SK-N-SH (cell line): ENCODE measurements around the gene TMEM127. TPM values are rescaled to one million over a fixed set of nuclear protein-coding genes. Genes with fewer than 3 reads are reported as not detected.

ENCODE experiments used
- CTCF ChIA-PET: fragments of 300-600, 350-600 bp; formaldehyde crosslinking; extraction: SDS; loops from one replicate; lab custom pipeline; 2021; lab: Yijun Ruan, JAX
- POLR2A ChIA-PET: fragments of 350-600 bp; sonication (Branson Sonifier 250); formaldehyde crosslinking; extraction: SDS; loops from one replicate; lab custom pipeline; 2020; ENCODE audit warnings: antibody characterized with exemption, inconsistent platforms; lab: Yijun Ruan, JAX
- DNase-seq: peaks from one replicate; pipeline ENCODE4 v3.0.0; 2012
- H2AFZ ChIP-seq: fragments of 200-600 bp; sonication (generic); 2 replicates; pipeline ENCODE4 v1.8.1; 2016; ENCODE audit warnings: antibody characterized with exemption, mild to moderate bottlenecking, low read depth
- H3F3A ChIP-seq: fragments of 200-600 bp; sonication (generic); replicated peaks from 2 replicates; pipeline ENCODE3; 2016; ENCODE audit warnings: antibody characterized with exemption, mild to moderate bottlenecking; ENCODE audit not compliant: insufficient read depth
- H3K27ac ChIP-seq, 2 experiments: fragments of 200-500 bp in 1 of 2; fragments of 200-600 bp in 1 of 2; sonication (Bioruptor generic) in 1 of 2; sonication (generic), shearing (Covaris generic) in 1 of 2; 2 replicates each; pipeline versions ENCODE4 v1.5.1 to v1.6.1; 2014 to 2016; ENCODE audit warnings: low read depth in 2 of 2, inconsistent platforms in 1 of 2, low read length in 1 of 2, mild to moderate bottlenecking in 1 of 2, mixed read lengths in 1 of 2
- H3K27me3 ChIP-seq: fragments of 200-600 bp; sonication (generic), shearing (Covaris generic); 2 replicates; pipeline ENCODE4 v1.6.1; 2016; ENCODE audit warnings: mixed run types; ENCODE audit not compliant: insufficient read depth
- H3K36me3 ChIP-seq, 2 experiments: fragments of 200-500 bp in 1 of 2; fragments of 200-600 bp in 1 of 2; sonication (Bioruptor generic) in 1 of 2; sonication (generic) in 1 of 2; replicated peaks in 1 of 2; 2 replicates each; pipeline versions ENCODE3 to v1.5.1; 2014 to 2016; ENCODE audit warnings: low read length in 1 of 2, mild to moderate bottlenecking in 1 of 2; ENCODE audit not compliant: insufficient read depth in 2 of 2, control insufficient read depth in 1 of 2
- H3K4me1 ChIP-seq, 2 experiments: fragments of 200-500 bp in 1 of 2; fragments of 200-600 bp in 1 of 2; sonication (Bioruptor generic) in 1 of 2; sonication (generic), shearing (Covaris generic) in 1 of 2; 2 replicates each; pipeline versions ENCODE4 v1.5.1 to v1.6.1; 2014 to 2016; ENCODE audit warnings: low read depth in 1 of 2, low read length in 1 of 2, mixed run types in 1 of 2; ENCODE audit not compliant: insufficient read depth in 2 of 2, control insufficient read depth in 1 of 2
- H3K4me2 ChIP-seq: fragments of 200-600 bp; sonication (generic), shearing (Covaris generic); 2 replicates; pipeline ENCODE4 v1.6.1; 2017; ENCODE audit warnings: mixed run types
- H3K4me3 ChIP-seq, 2 experiments: fragments of 200-500 bp in 1 of 2; fragments of 200-600 bp in 1 of 2; sonication (Bioruptor generic) in 1 of 2; sonication (generic), shearing (Covaris generic) in 1 of 2; 2 replicates each; pipeline versions ENCODE4 v1.5.1 to v1.8.1; 2014 to 2016; ENCODE audit warnings: low read depth in 2 of 2, inconsistent platforms in 1 of 2, low read length in 1 of 2, mild to moderate bottlenecking in 1 of 2, mixed read lengths in 1 of 2, moderate library complexity in 1 of 2
- H3K79me2 ChIP-seq: fragments of 200-600 bp; sonication (generic); 2 replicates; pipeline ENCODE4 v1.8.1; 2017; ENCODE audit warnings: mild to moderate bottlenecking; ENCODE audit not compliant: insufficient read depth
- H3K9ac ChIP-seq: fragments of 200-600 bp; sonication (generic); 2 replicates; pipeline ENCODE4 v1.6.1; 2017; ENCODE audit warnings: mixed run types
- H3K9me2 ChIP-seq: fragments of 200-600 bp; sonication (generic); 2 replicates; pipeline ENCODE4 v1.6.1; 2017; ENCODE audit warnings: mixed run types
- H3K9me3 ChIP-seq: fragments of 200-600 bp; sonication (generic); 2 replicates; pipeline ENCODE4 v1.6.1; 2017; ENCODE audit warnings: mixed run types, mild to moderate bottlenecking, moderate library complexity
- H4K20me1 ChIP-seq: fragments of 200-600 bp; sonication (generic); 2 replicates; pipeline ENCODE4 v1.6.1; 2017; ENCODE audit warnings: mild to moderate bottlenecking, mixed run types; ENCODE audit not compliant: insufficient read depth
- CHD2 ChIP-seq: fragments of 150-350 bp; IDR thresholded peaks from 2 replicates; pipeline ENCODE4 v1.6.1; 2018; ENCODE audit warnings: low read length; ENCODE audit not compliant: partially characterized antibody
- ELF1 ChIP-seq: IDR thresholded peaks from 2 replicates; pipeline ENCODE4 v1.4.0; 2012
- FOSL2 ChIP-seq: IDR thresholded peaks from 2 replicates; pipeline ENCODE4 v1.4.0; 2012; ENCODE audit warnings: low read depth, mild to moderate bottlenecking, moderate library complexity, borderline replicate concordance
- FOXJ3 ChIP-seq: sonication (generic); formaldehyde crosslinking; IDR thresholded peaks from 2 replicates; pipeline ENCODE4 v1.5.1; 2020; ENCODE audit warnings: mild to moderate bottlenecking, missing genetic modification reagents
- GABPA ChIP-seq: IDR thresholded peaks from 2 replicates; pipeline ENCODE4 v1.4.0; 2012; ENCODE audit warnings: low read depth, mild to moderate bottlenecking
- IRF3 ChIP-seq: fragments of 150-350 bp; IDR thresholded peaks from 2 replicates; pipeline ENCODE4 v1.6.1; 2016; ENCODE audit warnings: mild to moderate bottlenecking, low read depth, low read length
- JUND ChIP-seq: IDR thresholded peaks from 2 replicates; pipeline ENCODE4 v1.4.0; 2012
- MXI1 ChIP-seq: IDR thresholded peaks from 2 replicates; pipeline ENCODE4 v1.6.1; 2012; ENCODE audit warnings: mild to moderate bottlenecking, low read depth, low read length, improper control_type of control experiment
- NFIC ChIP-seq: IDR thresholded peaks from 2 replicates; pipeline ENCODE4 v1.4.0; 2012; ENCODE audit warnings: borderline replicate concordance
- NRF1 ChIP-seq: IDR thresholded peaks from 2 replicates; pipeline ENCODE4 v1.6.1; 2012; ENCODE audit warnings: low read depth, mild to moderate bottlenecking, low read length
- PBX3 ChIP-seq: IDR thresholded peaks from 2 replicates; pipeline ENCODE4; 2012
- POLR2AphosphoS5 ChIP-seq: IDR thresholded peaks from 2 replicates; pipeline ENCODE4 v1.6.1; 2012; ENCODE audit warnings: low read depth, low read length
- RAD21 ChIP-seq: IDR thresholded peaks from 2 replicates; pipeline ENCODE4 v1.6.1; 2012; ENCODE audit warnings: mild to moderate bottlenecking, low read length
- RCOR1 ChIP-seq: fragments of 150-350 bp; IDR thresholded peaks from 2 replicates; pipeline ENCODE4 v1.6.1; 2017; ENCODE audit warnings: antibody characterized with exemption, low read length
- SMC3 ChIP-seq: IDR thresholded peaks from 2 replicates; pipeline ENCODE4 v1.6.1; 2012; ENCODE audit warnings: low read depth, low read length, improper control_type of control experiment
- TAF1 ChIP-seq: IDR thresholded peaks from 2 replicates; pipeline ENCODE4 v1.6.1; 2012; ENCODE audit warnings: low read depth, mild to moderate bottlenecking, low read length, moderate library complexity, borderline replicate concordance
- TCF12 ChIP-seq: IDR thresholded peaks from 2 replicates; pipeline ENCODE4 v1.4.0; 2012
- USF1 ChIP-seq: IDR thresholded peaks from 2 replicates; pipeline ENCODE4 v1.4.0; 2012; ENCODE audit warnings: low read depth, borderline replicate concordance
- USF2 ChIP-seq: fragments of 150-350 bp; IDR thresholded peaks from 2 replicates; pipeline ENCODE4 v1.6.1; 2017; ENCODE audit warnings: antibody characterized with exemption, low read length, low read depth, borderline replicate concordance
- ZBTB33 ChIP-seq: IDR thresholded peaks from 2 replicates; pipeline ENCODE4 v1.4.0; 2012; ENCODE audit warnings: low read depth, borderline replicate concordance
- WGBS: methylation state at CpG from one replicate; pipeline ENCODE4 v1.1.6; 2017; ENCODE audit warnings: low lambda C conversion rate; 5-methylcytosine and 5-hydroxymethylcytosine counted together
- polyA plus RNA-seq, 3 experiments: library from polyadenylated mRNA; depleted of rRNA; stranded (reverse); fragments of >200 nt; gene quantifications; 2 replicates each; pipeline ENCODE4 v1.2.3, GENCODE V29; 2012

Gene TMEM127
- polyA plus RNA-seq, 1 of the 3 experiments (the other 2 are of a cell fraction) = 40.9 TPM

GRCh38 chr2:96201338-96201737, 64.5 kb downstream of the TMEM127 start (continued):
- no peak for TF ChIP-seq NRF1
- no peak for TF ChIP-seq RAD21
- no peak for TF ChIP-seq FOSL2
- no peak for TF ChIP-seq POLR2AphosphoS5

GRCh38 chr2:96198921-96199320, 66.9 kb downstream of the TMEM127 start:
- CTCF ChIA-PET = interaction anchor here (0.8 to 1.0 kb wide), 3 partner anchors 25 to 82 kb away, joined by 3 to 4 read pairs (median 3); partner anchors contain the start of gene ASTL
- 92% methylated on average over 2 of the region's 2 CpGs for WGBS
- H3K36me3 ChIP-seq = peaks cover 11 to 12% of the 10 kb centered on the region in 2 experiments
- no peak overlapping the region for H3K4me3 ChIP-seq
- no peak overlapping the region for H2AFZ ChIP-seq
- peaks cover 68% of the 10 kb centered on the region for H4K20me1 ChIP-seq
- no peaks in the 10 kb centered on the region; a peak in 1 of 4 replicates for H3K4me1 ChIP-seq
- TF ChIP-seq RCOR1 (no peak), SMC3 (no peak), ZBTB33 (no peak), MXI1 (no peak), PBX3 (no peak), FOXJ3 (CRISPR knock-in tag) (no peak), IRF3 (no peak), TCF12 (no peak), TAF1 (no peak), NRF1 (no peak), JUND (no peak), USF2 (no peak), GABPA (no peak), USF1 (no peak), POLR2AphosphoS5 (no peak), NFIC (no peak), CHD2 (no peak), ELF1 (no peak)
- H3K79me2 ChIP-seq = peaks cover 98% of the 10 kb centered on the region
- H3K9ac ChIP-seq = no peak overlapping the region
- no peak overlapping the region for H3K27ac ChIP-seq
- H3K9me3 ChIP-seq = no peaks in the 10 kb centered on the region
- H3F3A ChIP-seq = peaks cover 7% of the 10 kb centered on the region
- H3K4me2 ChIP-seq = no peak overlapping the region
- H3K27me3 ChIP-seq = no peaks in the 10 kb centered on the region
- no peaks in the 10 kb centered on the region for H3K9me2 ChIP-seq
- DNase-seq = no peak
- POLR2A ChIA-PET = no interaction called here
